Activated effector memory CD4-positive, alpha-beta T cell treated with anti-CD3 and anti-CD28 coated beads, Interleukin-2, amount 50 U/mL, for 16 hours (primary cell): ENCODE data around the gene INPP1.
"Not testable (repeated sequence)": the region's sequence is repeated elsewhere in the genome, so short reads cannot be mapped to it uniquely, and the experiment has no call there.

Experiments
- DNase-seq: peaks from one replicate; pipeline ENCODE4 v3.0.0-alpha.2; 2020

INPP1 gene

GRCh38 chr2:190343536-190344275 is at the start of gene INPP1:
Gene INPP1, plus strand, starts transcription at chr2:190343589. Its CDS starts 16,514 bp downstream, at chr2:190360103.
- DNase-seq = peak; percentile 78

- DNase-seq = not testable (repeated sequence)
Observed at GRCh38 chr2:190297880-190298279, 45.5 kb upstream of the INPP1 start.

- DNase-seq = no peak
Observed at GRCh38 chr2:190301032-190301431, 42.4 kb upstream of the INPP1 start.

- DNase-seq = no peak
Observed at GRCh38 chr2:190302052-190302451, 41.3 kb upstream of the INPP1 start.

GRCh38 chr2:190303647-190304046 is 39.7 kb upstream of the INPP1 start:
- DNase-seq = no peak

- DNase-seq = no peak
Observed at GRCh38 chr2:190304404-190304803, 39.0 kb upstream of the INPP1 start.

- DNase-seq = no peak
Observed at GRCh38 chr2:190308031-190308430, 35.4 kb upstream of the INPP1 start.

GRCh38 chr2:190311893-190312634 is 31.3 kb upstream of the INPP1 start:
- no peak for DNase-seq

GRCh38 chr2:190312635-190313025 is 30.8 kb upstream of the INPP1 start:
- DNase-seq = not testable (repeated sequence)

- no peak for DNase-seq
Observed at GRCh38 chr2:190313880-190314279, 29.5 kb upstream of the INPP1 start.

- no peak for DNase-seq
Observed at GRCh38 chr2:190315273-190315672, 28.1 kb upstream of the INPP1 start.

- no peak for DNase-seq
Observed at GRCh38 chr2:190318514-190318913, 24.9 kb upstream of the INPP1 start.

- peak; percentile 65 for DNase-seq
Observed at GRCh38 chr2:190318931-190319554, 24.3 kb upstream of the INPP1 start.

- peak; percentile 95 for DNase-seq
Observed at GRCh38 chr2:190319555-190320498, 23.6 kb upstream of the INPP1 start, which contains the start of gene HIBCH. Gene HIBCH, minus strand, starts transcription at chr2:190319826. Its CDS starts 76 bp downstream, at chr2:190319750.

GRCh38 chr2:190320696-190321095 is 22.7 kb upstream of the INPP1 start:
- peak; percentile 68 for DNase-seq

GRCh38 chr2:190323406-190323805 is 20.0 kb upstream of the INPP1 start:
- no peak for DNase-seq

- DNase-seq = no peak
Observed at GRCh38 chr2:190325588-190325987, 17.8 kb upstream of the INPP1 start.

- no peak for DNase-seq
Observed at GRCh38 chr2:190327867-190328572, 15.4 kb upstream of the INPP1 start.

- no peak for DNase-seq
Observed at GRCh38 chr2:190328573-190329147, 14.7 kb upstream of the INPP1 start.

GRCh38 chr2:190333395-190333794 is 10.0 kb upstream of the INPP1 start:
- DNase-seq = no peak

- no peak for DNase-seq
Observed at GRCh38 chr2:190333928-190334327, 9.5 kb upstream of the INPP1 start.
